Heart left ventricle (tissue), 16 donors: ENCODE data around the gene NUDT14. TPM values are rescaled to one million over a fixed set of nuclear protein-coding genes. Genes with fewer than 3 reads are reported as not detected.

Source experiments
- ATAC-seq, 4 donors: fragments of 200-7000 bp; cut with Tn5 transposase; one replicate each; pipeline ENCODE4 v1.9.1; 2020 to 2022; ENCODE audit warnings: moderate library complexity in 4 of 4, mild to moderate bottlenecking in 3 of 4, moderate number of reproducible peaks in 1 of 4
- DNase-seq, 5 donors: peaks; one replicate each; pipeline ENCODE4 v3.0.0-alpha.2; 2020
- H3K27ac ChIP-seq, 12 donors: fragments of 200-600 bp; sonication (generic) in 4 of 12; one replicate each; pipeline versions ENCODE4 v1.5.0 to v1.8.0; 2016 to 2022; ENCODE audit warnings: mild to moderate bottlenecking in 2 of 12
- H3K27me3 ChIP-seq, 9 donors: fragments of 200-600 bp; sonication (generic) in 2 of 9; one replicate each; pipeline versions ENCODE4 v1.5.1 to v1.8.0; 2016 to 2022; ENCODE audit warnings: mild to moderate bottlenecking in 3 of 9
- H3K36me3 ChIP-seq, 9 donors: fragments of 200-600 bp; sonication (generic) in 2 of 9; one replicate each; pipeline versions ENCODE4 v1.5.0 to v1.8.0; 2018 to 2022; ENCODE audit warnings: mild to moderate bottlenecking in 2 of 9
- H3K4me1 ChIP-seq, 12 donors: fragments of 200-600 bp; sonication (generic) in 4 of 12; one replicate each; pipeline versions ENCODE4 v1.5.0 to v1.8.0; 2016 to 2022; ENCODE audit warnings: mild to moderate bottlenecking in 3 of 12
- H3K4me3 ChIP-seq, 12 donors: fragments of 200-600 bp; sonication (generic) in 4 of 12; one replicate each; pipeline versions ENCODE4 v1.5.0 to v1.8.0; 2017 to 2022; ENCODE audit warnings: mild to moderate bottlenecking in 9 of 12, moderate library complexity in 4 of 12
- H3K9me3 ChIP-seq, 12 donors: fragments of 200-600 bp; sonication (generic) in 4 of 12; one replicate each; pipeline versions ENCODE4 v1.5.0 to v1.8.0; 2016 to 2022; ENCODE audit warnings: mild to moderate bottlenecking in 1 of 12
- CTCF ChIP-seq, 12 donors: fragments of 200-600 bp; sonication (generic) in 4 of 12; IDR thresholded peaks; one replicate each; pipeline versions ENCODE4 v1.5.0 to v1.8.0; 2018 to 2022; ENCODE audit warnings: antibody characterized with exemption in 12 of 12, mild to moderate bottlenecking in 5 of 12
- POLR2A ChIP-seq, 2 donors: fragments of 450-650 bp; IDR thresholded peaks; one replicate each; pipeline ENCODE4 v1.6.1; 2017; ENCODE audit warnings: antibody characterized with exemption in 2 of 2, mild to moderate bottlenecking in 2 of 2, moderate library complexity in 2 of 2
- WGBS, 4 donors: extraction: QIAGEN DNeasy Blood & Tissue Kit in 2 of 4; methylation state at CpG; one replicate each; pipeline versions ENCODE4 v1.1.5 to v1.1.7; 2013 to 2018; 5-methylcytosine and 5-hydroxymethylcytosine counted together
- intact Hi-C, 10 donors: fragments of 100-400 bp; cut with DNase I; formaldehyde crosslinking; loops; one replicate each; pipeline versions ENCODE4 v1.11.1 to v1.14.2; 2022
- polyA plus RNA-seq, 2 donors: library from polyadenylated mRNA; stranded (reverse); fragments of 200-250 nt; gene quantifications; one replicate each; pipeline ENCODE4 v1.2.3, GENCODE V29; 2013
- total RNA-seq, 9 donors: library from RNA; depleted of rRNA in 2 of 9; stranded (reverse); fragments of >200 nt in 2 of 9; fragmentation: NEBNext Ultra II Directional in 3 of 9; extraction: Animal tissue kit (Norgen Biotek cat#: 25700) in 3 of 9; gene quantifications; one replicate each; pipeline versions ENCODE4 v1.1.0 to v1.2.4, GENCODE V29; 2016 to 2023
- donor health status: ischemic (EF 13 %, LVEDD 7.1; RV severe dilation, severe dysfunction).
- donor health status: healthy with polysubstance abuse.
- donor health status: DM: no; HTN: yes; CAD: no.
- donor health status: DM: no; HTN: no; CAD: no.
- donor health status: ischemic (EF 25% LVEDD 6.9; RV normal size, moderate dysfunction).
- donor health status: ischemic (EF 25% LVEDD 5.7; RV mildly dilated, moderate dysfunction).
- donor health status: healthy.
- donor health status: DM: yes; HTN: yes; CAD: no.
- donor health status: ischemic (EF 35%, LVEDD 5.7; RV mildly dilated, moderate dysfunction).
- donor health status: nonischemic (EF 11% LVEDD 7.7; RV severe dilation, severe dysfunction).
- donor health status: DM: yes; HTN: yes; CAD: no.
- donor health status: PGD.
- donor health status: ischemic (EF 29% LVEDD 5.4; RV normal size, mild dysfunction).
- donor health status: nonischemic (EF 23%, LVEDD 6.1; RV moderate dilation, normal function).

The NUDT14 gene
- total and polyA plus RNA-seq, 11 donors: 14.3 to 48.9 (median 23.8) TPM

GRCh38 chr14:105196265-105196960, 15.3 kb upstream of the NUDT14 start:
- intact Hi-C loops: loop anchor here in 2 of 10 donors (2.0 to 5.0 kb wide), 3 partner anchors 28 to 278 kb away; partner anchors contain the start of genes CRIP2 (in 1 of the 2) and JAG2 (in 1 of the 2)
- DNase-seq: peak; percentile 74 to 86 (median 84)
- Histone ChIP-seq H3K27me3 (peaks cover 0 to 76% (median 28%) of the 10 kb centered on the region in 9 donors), H3K4me3 (peak overlapping the region in 10 of 12 donors; percentile 14 to 36 (median 26)), H3K36me3 (no peaks in the 10 kb centered on the region), H3K27ac (peak overlapping the region; percentile 70 to 97 (median 86)), H3K4me1 (peaks cover 10 to 93% (median 65%) of the 10 kb centered on the region in 12 donors), H3K9me3 (no peaks in the 10 kb centered on the region)
- whole genome bisulfite sequencing, 4 donors: 2 to 5% (median 4%) methylated on average over 11 to 58 of the region's 58 CpGs
- peak; percentile 19 to 54 (median 47) for ATAC-seq
- TF ChIP-seq CTCF (IDR thresholded peaks at IDR 0.05) (peak in 1 of 12 donors; percentile 6), POLR2A (IDR thresholded peaks at IDR 0.05) (no peak)

- Histone ChIP-seq H3K27ac (peak overlapping the region; percentile 70 to 97 (median 86)), H3K4me1 (peaks cover 10 to 86% (median 61%) of the 10 kb centered on the region in 12 donors)
- TF ChIP-seq CTCF (IDR thresholded peaks at IDR 0.05): no peak
- TF ChIP-seq POLR2A (IDR thresholded peaks at IDR 0.05): no peak
These were observed 14.6 kb upstream of the NUDT14 start for GRCh38 chr14:105195522-105196264.

GRCh38 chr14:105195051-105195450, 13.9 kb upstream of the NUDT14 start:
- H3K36me3 ChIP-seq: no peaks in the 10 kb centered on the region
- peaks cover 0 to 77% (median 35%) of the 10 kb centered on the region in 9 donors for H3K27me3 ChIP-seq
- H3K4me3 ChIP-seq: no peak overlapping the region
- peaks cover 10 to 79% (median 61%) of the 10 kb centered on the region in 12 donors for H3K4me1 ChIP-seq
- no peak for TF ChIP-seq CTCF (IDR thresholded peaks at IDR 0.05)
- TF ChIP-seq POLR2A (IDR thresholded peaks at IDR 0.05): no peak
- no peaks in the 10 kb centered on the region for H3K9me3 ChIP-seq
- intact Hi-C loops: loop anchor here in 1 of 10 donors (5.0 kb wide), 1 partner anchor 43 kb away; no protein-coding TSS in a partner anchor
- H3K27ac ChIP-seq: peak overlapping the region; percentile 70 to 97 (median 86)
- WGBS, 4 donors: 66 to 73% (median 70%) methylated on average over 5 to 10 of the region's 10 CpGs
- ATAC-seq: no peak
- DNase-seq: no peak

More at GRCh38 chr14:105195522-105196264, 14.6 kb upstream of the NUDT14 start:
- ATAC-seq (no peak), DNase-seq (no peak)
- Histone ChIP-seq H3K4me3 (peak overlapping the region in 5 of 12 donors; percentile 18 to 36 (median 35)), H3K36me3 (no peaks in the 10 kb centered on the region), H3K9me3 (no peaks in the 10 kb centered on the region), H3K27me3 (peaks cover 0 to 80% (median 35%) of the 10 kb centered on the region in 9 donors)
- intact Hi-C loops: loop anchor here in 2 of 10 donors (2.0 to 5.0 kb wide), 3 partner anchors 27 to 279 kb away; partner anchors contain the start of genes CRIP2 (in 1 of the 2) and JAG2 (in 1 of the 2)
- 24 to 39% (median 32%) methylated on average over 16 to 25 of the region's 25 CpGs for WGBS, 4 donors
